ENCODE data around the gene PCBP3.
"Not testable (repeated sequence)": the region's sequence is repeated elsewhere in the genome, so short reads cannot be mapped to it uniquely, and the experiment has no call there.

Gene PCBP3

DNA sequence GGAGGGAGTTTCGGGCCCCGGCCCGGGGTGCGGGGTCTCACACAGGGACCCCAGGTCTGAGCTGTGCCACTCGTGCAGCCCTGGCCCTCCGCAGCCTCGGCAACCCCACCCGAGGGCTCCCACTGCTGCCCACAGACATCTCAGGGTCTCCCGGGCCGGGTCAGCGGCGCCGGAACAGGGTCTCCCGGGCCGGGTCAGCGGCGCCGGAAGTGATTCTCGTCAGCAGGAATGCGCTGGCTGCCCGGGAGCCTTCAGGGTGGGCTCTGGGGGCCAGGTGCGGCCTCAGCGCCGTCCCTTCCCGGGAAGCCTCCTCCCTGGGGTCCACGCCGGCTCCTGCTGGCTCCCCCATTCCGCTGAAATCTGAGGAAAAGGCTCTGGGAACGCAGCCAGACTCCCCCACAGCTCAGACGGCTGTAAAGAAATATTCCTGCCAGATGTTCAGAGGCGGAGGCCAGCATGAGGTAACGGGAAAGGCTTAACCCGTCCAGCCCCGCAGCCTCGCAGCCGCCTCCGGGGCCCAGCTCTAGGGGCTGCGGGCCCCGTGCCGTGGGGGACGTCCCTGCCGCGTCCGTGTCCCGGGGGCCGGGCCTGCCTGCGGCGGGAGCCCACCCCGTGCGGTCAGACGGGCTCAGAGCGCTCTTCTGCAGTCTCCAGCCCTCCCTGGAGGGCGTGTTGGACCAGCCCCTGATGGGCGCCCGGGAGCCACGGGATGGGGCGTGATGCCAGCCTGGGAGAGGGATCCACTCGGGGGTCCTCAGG lies 329.4 kb downstream of the PCBP3 start:
- no peak for DNase-seq (ENCODE audit: extremely low read depth in 1 of 2, low read depth in 1 of 2)

DNA sequence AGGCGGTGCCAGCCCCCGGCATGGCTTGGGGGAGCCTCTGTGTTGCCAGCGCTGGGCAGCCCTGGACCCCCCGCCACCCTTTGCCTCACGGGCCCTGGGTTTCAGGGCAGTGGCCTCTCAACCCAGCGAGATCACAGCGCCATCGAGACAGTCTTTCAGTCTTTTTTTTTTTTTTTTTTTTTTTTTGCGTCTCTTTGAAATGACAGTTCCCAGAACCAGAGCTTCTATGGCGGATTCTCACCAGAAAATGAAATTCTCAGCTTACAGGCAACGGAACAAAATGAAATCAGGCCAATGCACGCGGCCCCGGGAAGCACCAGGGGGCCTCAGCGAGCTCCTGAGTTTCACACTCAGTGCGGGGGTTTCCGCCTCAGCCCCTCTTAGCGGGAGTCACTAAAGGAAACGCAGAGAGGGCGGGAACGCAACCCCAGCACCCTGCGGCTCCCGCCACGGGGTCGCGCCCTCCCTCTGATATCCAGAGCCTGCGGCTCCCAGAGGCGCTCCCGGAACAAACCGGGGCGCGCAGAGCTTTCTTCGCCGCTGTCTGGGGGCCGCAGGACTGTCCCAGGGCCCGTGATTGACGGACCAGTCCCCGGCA lies 330.0 kb downstream of the PCBP3 start:
- peak; percentile 68 to 80 for DNase-seq (ENCODE audit: extremely low read depth in 1 of 2, low read depth in 1 of 2)

DNA sequence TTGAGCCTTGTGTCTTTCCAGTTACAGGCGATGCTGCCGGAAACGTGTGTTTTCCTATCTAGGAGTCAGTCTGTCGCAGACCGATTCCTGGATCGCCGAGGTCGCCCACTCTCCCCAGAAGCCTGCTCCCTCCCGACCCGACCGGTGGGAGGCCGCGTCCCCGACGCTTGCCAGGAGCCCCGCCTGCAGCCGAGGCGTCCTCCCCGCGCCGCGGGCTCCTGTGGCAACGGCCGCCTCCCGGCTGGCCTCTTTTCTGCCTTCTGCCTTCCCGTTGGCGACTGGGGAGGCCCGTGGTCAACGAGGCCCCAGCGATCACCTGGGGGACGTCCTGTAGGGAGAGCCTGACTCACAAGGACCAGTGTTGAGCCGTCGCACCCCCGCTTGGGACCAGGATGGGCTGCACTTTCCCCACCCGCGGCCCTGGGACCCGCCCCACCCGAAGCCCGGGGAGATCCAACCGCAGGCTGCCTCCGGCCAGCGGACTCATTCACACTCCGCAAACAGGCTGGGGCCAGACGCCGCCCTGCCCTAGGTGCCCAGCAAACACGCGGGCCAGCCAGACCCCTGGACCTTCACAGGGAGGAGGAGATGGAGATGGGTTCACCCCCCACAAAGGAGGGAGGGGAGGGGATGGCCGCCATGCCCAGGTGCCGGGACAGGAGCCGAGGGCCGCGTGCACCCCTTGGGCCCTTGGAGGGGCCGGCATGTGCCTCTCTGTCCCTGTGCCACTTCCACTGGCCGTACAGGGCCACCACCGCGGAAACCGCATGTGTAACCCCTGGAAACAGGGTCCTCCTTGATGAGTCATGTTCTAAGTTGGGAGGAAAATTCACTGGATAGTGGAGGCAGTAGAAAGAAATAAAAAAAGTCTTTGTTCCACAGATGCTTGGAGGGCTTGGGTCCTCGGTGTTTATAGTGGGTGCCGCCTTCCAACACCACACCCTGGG lies 330.8 kb downstream of the PCBP3 start:
- DNase-seq (ENCODE audit: extremely low read depth in 1 of 2, low read depth in 1 of 2): no peak

DNA sequence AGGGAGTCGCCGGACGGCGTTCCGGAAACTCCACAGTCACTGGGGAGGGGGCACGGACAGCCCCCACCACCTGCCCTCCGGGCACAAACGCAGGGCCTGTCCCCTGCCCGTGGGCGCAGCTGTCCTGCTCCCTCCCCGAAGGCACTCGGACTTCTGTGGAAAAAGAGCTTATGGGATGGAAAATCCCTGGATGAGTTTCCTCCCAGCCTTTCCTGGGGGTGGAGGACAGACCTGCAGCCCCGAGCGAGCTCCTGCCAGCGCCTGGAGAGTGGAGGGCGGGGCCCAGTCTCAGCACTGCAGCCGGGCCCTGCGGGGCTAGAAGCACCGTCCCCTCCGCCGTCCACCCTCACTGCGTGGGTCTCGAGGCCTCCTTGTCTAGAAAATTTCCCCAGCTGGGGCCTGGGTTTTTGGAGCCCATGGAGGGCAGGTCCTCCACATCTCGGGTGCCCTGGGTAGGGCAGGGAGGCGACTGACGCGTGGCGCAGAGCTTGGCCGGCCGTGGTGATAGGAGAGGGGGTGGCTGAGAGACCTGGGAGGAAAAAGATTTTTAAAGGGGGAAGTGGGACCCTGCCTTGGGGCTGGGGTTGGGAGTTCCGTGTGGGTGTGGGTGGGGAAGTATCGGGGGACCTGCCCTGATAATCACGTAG lies 331.6 kb downstream of the PCBP3 start:
- no peak for DNase-seq (ENCODE audit: extremely low read depth in 1 of 2, low read depth in 1 of 2)

- not testable (repeated sequence) for DNase-seq (ENCODE audit: extremely low read depth in 1 of 2, low read depth in 1 of 2)
Measured at GRCh38 chr21:45975667-45976409, 332.3 kb downstream of the PCBP3 start.

- no peak for DNase-seq (ENCODE audit: extremely low read depth in 1 of 2, low read depth in 1 of 2)
Measured at GRCh38 chr21:45976701-45977311, 333.3 kb downstream of the PCBP3 start.

DNA sequence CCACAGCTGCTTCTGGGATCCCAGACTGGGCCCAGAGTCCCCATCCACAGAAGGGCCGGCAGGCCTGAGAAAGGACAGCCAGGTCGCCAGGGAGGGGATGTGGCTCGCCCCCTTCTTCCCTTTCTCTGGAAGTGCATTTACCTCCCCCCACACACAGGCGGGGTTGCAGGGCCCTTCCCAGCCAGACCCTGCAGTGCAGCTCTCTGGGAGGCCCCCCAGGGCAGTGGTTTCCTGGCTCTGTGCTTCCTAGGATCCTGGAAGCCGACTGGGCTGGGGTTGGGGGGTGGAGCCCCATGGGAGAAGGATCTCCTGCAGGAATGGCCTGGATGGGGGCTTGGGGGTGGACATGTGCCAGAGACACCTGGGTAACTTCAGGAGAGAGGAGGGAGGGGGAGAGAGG lies 333.9 kb downstream of the PCBP3 start:
- no peak for DNase-seq (ENCODE audit: extremely low read depth in 1 of 2, low read depth in 1 of 2)

DNA sequence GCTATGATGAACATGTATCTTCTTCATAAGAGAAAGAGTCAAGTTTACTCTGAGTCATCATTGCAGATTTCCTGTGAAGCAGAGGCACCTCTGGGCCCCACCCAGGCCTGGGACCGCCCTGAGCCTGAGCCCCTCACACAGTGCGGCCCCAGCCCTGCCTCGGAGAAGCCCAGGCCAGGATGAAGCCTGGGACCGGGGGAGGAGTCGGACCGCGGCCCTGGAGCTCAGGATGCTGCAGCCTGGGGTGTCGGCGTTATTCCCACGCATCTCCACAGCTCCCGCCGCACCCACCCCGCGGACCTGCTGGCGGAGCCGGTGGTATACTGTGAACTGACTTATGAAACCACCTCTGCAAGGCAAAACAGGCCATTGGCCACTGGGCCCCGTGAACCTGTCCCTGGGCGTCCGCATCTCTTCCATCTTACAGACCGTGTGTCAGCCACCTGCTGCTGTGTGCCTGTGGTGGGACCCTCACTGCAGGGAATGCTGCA lies 335.7 kb downstream of the PCBP3 start:
- peak in 1 of 2 donors; percentile 22 for DNase-seq (ENCODE audit: extremely low read depth in 1 of 2, low read depth in 1 of 2)

GRCh38 chr21:45979651-45980050 lies 336.1 kb downstream of the PCBP3 start:
- DNase-seq (ENCODE audit: extremely low read depth in 1 of 2, low read depth in 1 of 2): no peak

DNA sequence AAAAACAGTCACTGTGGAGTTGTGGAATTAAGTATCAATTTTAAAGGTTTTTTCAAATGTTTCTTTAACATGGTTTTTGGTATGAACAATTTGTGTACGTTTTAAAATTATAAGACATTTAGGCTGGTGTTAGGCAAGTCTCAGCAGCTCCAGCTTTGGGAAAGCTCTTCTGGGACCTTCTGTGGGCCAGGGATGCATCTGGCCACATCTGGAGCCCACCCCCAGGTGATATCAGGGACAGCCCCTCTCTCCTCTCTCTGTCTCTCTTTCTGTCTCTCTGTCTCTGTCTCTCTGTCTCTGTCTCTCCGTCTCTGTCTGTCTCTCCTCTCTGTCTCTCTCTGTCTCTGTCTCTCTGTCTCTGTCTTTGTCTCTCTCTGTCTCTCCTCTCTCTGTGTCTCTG lies 336.7 kb downstream of the PCBP3 start:
- DNase-seq (ENCODE audit: extremely low read depth in 1 of 2, low read depth in 1 of 2): no peak

GRCh38 chr21:45980697-45981096 lies 337.2 kb downstream of the PCBP3 start:
- no peak for DNase-seq (ENCODE audit: extremely low read depth in 1 of 2, low read depth in 1 of 2)

- DNase-seq (ENCODE audit: extremely low read depth in 1 of 2, low read depth in 1 of 2): peak in 1 of 2 donors; percentile 41
Measured at GRCh38 chr21:45981151-45982091, 337.9 kb downstream of the PCBP3 start, which contains the start of gene COL6A1. Gene COL6A1, plus strand, starts transcription at chr21:45981770. Its CDS starts 81 bp downstream, at chr21:45981851.

DNA sequence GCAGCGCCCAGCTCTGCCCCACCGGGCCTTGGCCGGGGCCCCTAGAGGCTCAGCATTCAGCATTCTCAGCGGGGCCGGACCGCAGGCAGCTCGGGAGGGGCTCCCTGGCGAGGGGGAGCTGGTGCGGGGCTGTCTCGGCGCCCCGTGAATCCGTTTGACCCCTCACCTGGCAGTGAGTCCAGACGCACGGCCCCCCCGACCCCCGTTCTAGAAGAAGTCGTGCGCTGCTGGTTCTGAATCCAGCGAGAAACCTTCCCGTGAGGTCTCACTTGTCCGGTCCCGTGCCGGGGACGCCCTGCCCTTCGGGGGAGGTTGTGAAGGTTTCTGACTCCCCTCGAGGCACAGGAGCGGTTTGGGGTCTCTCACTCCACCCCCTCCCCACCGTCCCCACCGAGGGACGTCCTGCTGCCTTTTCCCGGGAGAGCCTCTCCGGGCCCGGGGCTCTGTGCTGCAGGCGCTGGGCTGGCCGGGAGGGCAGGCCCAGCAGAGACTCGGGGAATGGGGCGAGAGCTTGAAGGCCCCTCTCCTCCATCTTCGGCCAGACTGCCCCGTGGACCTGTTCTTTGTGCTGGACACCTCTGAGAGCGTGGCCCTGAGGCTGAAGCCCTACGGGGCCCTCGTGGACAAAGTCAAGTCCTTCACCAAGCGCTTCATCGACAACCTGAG lies 338.7 kb downstream of the PCBP3 start:
- DNase-seq (ENCODE audit: extremely low read depth in 1 of 2, low read depth in 1 of 2): no peak

DNA sequence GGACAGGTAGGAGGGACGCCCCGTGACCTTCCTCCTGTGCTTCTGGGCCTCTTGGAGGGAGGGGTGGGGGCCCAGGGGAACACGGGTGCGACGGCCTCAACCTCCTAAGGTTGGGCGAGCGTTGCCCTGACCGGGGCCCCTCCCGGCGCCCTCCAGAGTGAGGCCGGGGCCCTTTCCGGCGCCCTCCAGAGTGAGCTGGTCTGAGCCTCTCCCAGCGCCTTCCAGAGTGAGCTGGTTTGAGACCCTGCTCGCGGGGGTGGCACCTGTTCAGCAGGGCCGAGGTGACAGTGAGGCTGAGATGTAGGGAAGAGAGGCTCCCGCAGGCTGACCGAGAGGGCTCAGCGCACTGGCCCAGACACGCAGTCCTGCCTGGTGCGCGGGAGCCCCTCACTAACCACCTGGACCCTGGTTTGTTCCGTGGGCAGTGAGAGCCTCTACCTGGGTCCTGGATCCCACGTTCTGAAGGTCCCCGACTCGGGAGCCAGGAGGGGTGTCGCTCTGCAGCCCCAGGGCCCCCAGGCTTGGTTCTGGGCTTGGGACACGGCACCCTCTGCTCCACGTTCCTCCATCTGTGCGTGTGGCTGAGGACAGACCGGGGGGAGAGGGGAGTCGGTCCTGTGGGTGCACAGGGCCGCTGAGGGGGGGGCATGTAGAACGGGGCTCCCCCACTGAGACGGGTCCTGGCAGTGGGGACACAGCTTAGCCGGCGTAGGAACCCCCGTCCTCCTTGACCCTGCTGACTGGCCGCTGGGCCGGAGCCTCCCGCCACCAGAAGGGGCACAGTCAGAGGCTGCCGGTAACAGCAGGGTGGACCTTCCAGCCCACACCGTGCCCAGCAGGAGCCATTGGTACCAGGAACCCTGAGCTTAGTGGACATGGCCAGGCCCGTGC lies 339.5 kb downstream of the PCBP3 start:
- no peak for DNase-seq (ENCODE audit: extremely low read depth in 1 of 2, low read depth in 1 of 2)

GRCh38 chr21:45983649-45983965 lies 340.1 kb downstream of the PCBP3 start:
- DNase-seq (ENCODE audit: extremely low read depth in 1 of 2, low read depth in 1 of 2): no peak

DNA sequence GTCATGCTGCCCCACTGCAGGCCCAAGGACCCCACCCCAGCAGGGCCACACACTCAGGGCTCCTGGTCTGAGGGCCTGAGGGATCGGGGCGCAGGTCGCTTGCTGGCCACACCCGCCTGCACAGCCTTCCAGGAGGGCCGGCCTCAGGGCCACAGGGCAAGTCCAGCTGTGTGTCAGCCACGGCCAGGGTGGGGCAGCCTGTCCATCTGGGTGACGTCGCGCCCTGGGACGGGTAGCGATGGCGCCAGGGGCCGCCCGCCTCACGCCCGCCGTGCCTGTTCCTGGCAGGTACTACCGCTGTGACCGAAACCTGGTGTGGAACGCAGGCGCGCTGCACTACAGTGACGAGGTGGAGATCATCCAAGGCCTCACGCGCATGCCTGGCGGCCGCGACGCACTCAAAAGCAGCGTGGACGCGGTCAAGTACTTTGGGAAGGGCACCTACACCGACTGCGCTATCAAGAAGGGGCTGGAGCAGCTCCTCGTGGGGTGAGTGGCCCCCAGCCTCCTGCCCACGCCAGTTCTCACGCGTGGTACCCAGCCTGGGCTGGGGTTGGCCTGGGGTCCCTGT lies 340.5 kb downstream of the PCBP3 start:
- no peak for DNase-seq (ENCODE audit: extremely low read depth in 1 of 2, low read depth in 1 of 2)

DNA sequence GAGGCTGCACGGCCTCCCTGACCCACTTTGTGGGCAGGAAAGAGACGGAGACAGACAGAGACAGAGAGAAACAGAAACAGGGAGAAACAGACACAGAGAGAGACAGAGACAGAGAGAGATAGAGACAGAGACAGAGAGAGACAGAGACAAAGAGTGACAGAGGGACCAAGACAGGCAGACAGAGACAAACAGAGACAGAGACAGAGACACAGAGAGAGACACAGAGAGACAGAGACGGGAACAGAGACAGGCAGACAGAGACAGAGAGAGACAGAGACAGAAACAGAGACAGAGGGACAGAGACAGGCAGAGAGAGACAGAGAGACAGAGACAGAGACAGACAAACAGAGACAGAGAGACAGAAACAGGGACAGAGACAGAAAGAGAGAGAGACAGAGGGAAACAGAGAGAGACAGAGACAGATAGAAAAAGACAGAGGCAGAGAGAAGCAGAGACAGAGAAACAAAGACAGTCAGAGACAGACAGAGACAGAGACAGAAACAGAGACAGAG lies 341.1 kb downstream of the PCBP3 start:
- no peak for DNase-seq (ENCODE audit: extremely low read depth in 1 of 2, low read depth in 1 of 2)
